Left cardiac atrium (tissue), 4 donors: Measurements from ENCODE around the gene RAMP3. TPM values are rescaled to one million over a fixed set of nuclear protein-coding genes. Genes with fewer than 3 reads are reported as not detected.

Experiments
- ATAC-seq, 2 donors: fragments of 200-7000 bp; cut with Tn5 transposase; one replicate each; pipeline ENCODE4 v1.9.1; 2020; ENCODE audit warnings: mild to moderate bottlenecking in 2 of 2, moderate library complexity in 2 of 2
- DNase-seq: peaks from one replicate; pipeline ENCODE4 v3.0.0-alpha.2; 2020
- intact Hi-C, 2 donors: fragments of 100-400 bp; cut with DNase I; formaldehyde crosslinking; loops; one replicate each; pipeline versions ENCODE4 v1.14.1 to v1.15.1; 2022 to 2023
- total RNA-seq, 2 donors: library from RNA; stranded (reverse); fragmentation: NEBNext Ultra II Directional; extraction: Animal tissue kit (Norgen Biotek cat#: 25700); gene quantifications; one replicate each; pipeline ENCODE4 v1.2.1, GENCODE V29; 2021
- donor health status: DM: no; HTN: yes; CAD: no.
- donor health status: DM: no; HTN: yes; CAD: no; lungs with severe emphysema.
- donor health status: DM: yes; HTN: yes; CAD: no.
- donor health status: Dilated cardiomyopathy.

RAMP3 gene
- total RNA-seq, 2 donors from 2014 or later, result 40.8 to 55.0 TPM

GRCh38 chr7:45185028-45185863 lies 27.7 kb downstream of the RAMP3 start:
- intact Hi-C loops, result no loop called here
- DNase-seq (no peak), ATAC-seq (no peak)

GRCh38 chr7:45185864-45186250 lies 28.3 kb downstream of the RAMP3 start:
- intact Hi-C loops, result no loop called here
- ATAC-seq (no peak), DNase-seq (no peak)

GRCh38 chr7:45186261-45186813 lies 28.7 kb downstream of the RAMP3 start:
- ATAC-seq (no peak), DNase-seq (no peak)
- intact Hi-C loops, result no loop called here

- ATAC-seq (no peak), DNase-seq (no peak)
- intact Hi-C loops, result no loop called here
These were observed 29.7 kb downstream of the RAMP3 start for GRCh38 chr7:45187089-45187945.

- ATAC-seq, result no peak
- intact Hi-C loops, result no loop called here
- DNase-seq, result no peak
These were observed 30.4 kb downstream of the RAMP3 start for GRCh38 chr7:45187946-45188411.

- DNase-seq, result no peak
- ATAC-seq, result no peak
- intact Hi-C loops, result no loop called here
These were observed 31.1 kb downstream of the RAMP3 start for GRCh38 chr7:45188736-45189135.

- no peak for ATAC-seq
- intact Hi-C loops, result no loop called here
- no peak for DNase-seq
These were observed 31.8 kb downstream of the RAMP3 start for GRCh38 chr7:45189151-45189970.

GRCh38 chr7:45190406-45191165 lies 33.0 kb downstream of the RAMP3 start:
- intact Hi-C loops, result no loop called here
- ATAC-seq, result no peak
- no peak for DNase-seq

GRCh38 chr7:45191396-45191795 lies 33.8 kb downstream of the RAMP3 start:
- DNase-seq, result no peak
- no peak for ATAC-seq
- intact Hi-C loops, result no loop called here

GRCh38 chr7:45192621-45193041 lies 35.0 kb downstream of the RAMP3 start:
- DNase-seq, result no peak
- intact Hi-C loops, result no loop called here
- ATAC-seq, result peak in 1 of 2 donors; percentile 16

- DNase-seq, result no peak
- intact Hi-C loops, result no loop called here
- no peak for ATAC-seq
These were observed 36.2 kb downstream of the RAMP3 start for GRCh38 chr7:45193828-45194227.

- intact Hi-C loops, result no loop called here
- ATAC-seq (no peak), DNase-seq (no peak)
These were observed 38.8 kb downstream of the RAMP3 start for GRCh38 chr7:45196374-45196773.

GRCh38 chr7:45197461-45197860 lies 39.9 kb downstream of the RAMP3 start:
- DNase-seq (no peak), ATAC-seq (no peak)
- intact Hi-C loops, result no loop called here

GRCh38 chr7:45198986-45199385 lies 41.4 kb downstream of the RAMP3 start:
- no peak for ATAC-seq
- no peak for DNase-seq
- intact Hi-C loops, result no loop called here

GRCh38 chr7:45199506-45199905 lies 41.9 kb downstream of the RAMP3 start:
- no peak for DNase-seq
- intact Hi-C loops, result no loop called here

GRCh38 chr7:45202625-45203024 lies 45.0 kb downstream of the RAMP3 start:
- DNase-seq (no peak), ATAC-seq (no peak)
- intact Hi-C loops, result no loop called here

More at GRCh38 chr7:45199506-45199905, 41.9 kb downstream of the RAMP3 start:
- no peak for ATAC-seq

GRCh38 chr7:45203036-45203435 lies 45.4 kb downstream of the RAMP3 start:
- ATAC-seq (no peak), DNase-seq (no peak)
- intact Hi-C loops, result no loop called here

- intact Hi-C loops, result no loop called here
- DNase-seq (no peak), ATAC-seq (peak; percentile 22 to 25)
These were observed 45.9 kb downstream of the RAMP3 start for GRCh38 chr7:45203459-45203858.
